GM20000 (cell line): ENCODE results near the gene GRXCR1.

ENCODE experiments used
- DNase-seq: peaks from one replicate; pipeline ENCODE4 v3.0.0; 2012; ENCODE audit warnings: low spot score
- TF ChIP-seq, protein P1 (sequence below): IDR thresholded peaks from 2 replicates; pipeline ENCODE4 v1.5.1; 2012; ENCODE audit warnings: mild to moderate bottlenecking, control low read depth; ENCODE audit errors: extremely low read depth, missing control alignments

The GRXCR1 gene

DNA sequence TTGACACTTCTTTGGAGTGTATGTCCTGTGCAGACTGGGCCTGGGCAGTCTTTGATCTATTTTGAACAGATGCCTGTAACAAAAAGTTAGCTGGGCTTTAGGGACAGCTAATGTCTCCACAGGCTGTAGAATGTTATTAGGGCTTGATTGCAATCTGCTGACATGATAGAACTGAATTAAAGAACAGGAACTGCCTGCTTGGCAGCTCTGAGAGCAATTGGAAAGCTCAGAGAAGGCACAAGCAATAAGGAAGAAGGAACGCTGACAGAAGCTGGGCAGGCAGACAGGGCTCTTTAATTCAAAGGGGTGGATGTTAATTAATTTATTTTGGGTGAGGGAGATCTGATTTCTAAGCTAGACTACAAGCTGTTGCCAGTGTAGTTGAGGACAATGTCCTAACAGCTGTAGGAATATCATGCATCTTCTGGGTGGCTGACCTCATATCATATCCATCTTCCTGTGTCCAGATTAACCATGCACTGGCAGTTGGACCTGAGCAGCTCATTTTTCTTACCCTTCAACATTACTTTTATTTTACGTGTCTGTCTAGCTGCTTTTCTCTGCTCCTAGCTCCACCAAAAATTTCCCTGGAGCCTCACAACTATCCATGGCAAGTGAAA is 20.7 kb upstream of the GRXCR1 start:
- TF ChIP-seq, protein P1, sequence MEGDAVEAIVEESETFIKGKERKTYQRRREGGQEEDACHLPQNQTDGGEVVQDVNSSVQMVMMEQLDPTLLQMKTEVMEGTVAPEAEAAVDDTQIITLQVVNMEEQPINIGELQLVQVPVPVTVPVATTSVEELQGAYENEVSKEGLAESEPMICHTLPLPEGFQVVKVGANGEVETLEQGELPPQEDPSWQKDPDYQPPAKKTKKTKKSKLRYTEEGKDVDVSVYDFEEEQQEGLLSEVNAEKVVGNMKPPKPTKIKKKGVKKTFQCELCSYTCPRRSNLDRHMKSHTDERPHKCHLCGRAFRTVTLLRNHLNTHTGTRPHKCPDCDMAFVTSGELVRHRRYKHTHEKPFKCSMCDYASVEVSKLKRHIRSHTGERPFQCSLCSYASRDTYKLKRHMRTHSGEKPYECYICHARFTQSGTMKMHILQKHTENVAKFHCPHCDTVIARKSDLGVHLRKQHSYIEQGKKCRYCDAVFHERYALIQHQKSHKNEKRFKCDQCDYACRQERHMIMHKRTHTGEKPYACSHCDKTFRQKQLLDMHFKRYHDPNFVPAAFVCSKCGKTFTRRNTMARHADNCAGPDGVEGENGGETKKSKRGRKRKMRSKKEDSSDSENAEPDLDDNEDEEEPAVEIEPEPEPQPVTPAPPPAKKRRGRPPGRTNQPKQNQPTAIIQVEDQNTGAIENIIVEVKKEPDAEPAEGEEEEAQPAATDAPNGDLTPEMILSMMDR, result no peak
- no peak for DNase-seq

DNA sequence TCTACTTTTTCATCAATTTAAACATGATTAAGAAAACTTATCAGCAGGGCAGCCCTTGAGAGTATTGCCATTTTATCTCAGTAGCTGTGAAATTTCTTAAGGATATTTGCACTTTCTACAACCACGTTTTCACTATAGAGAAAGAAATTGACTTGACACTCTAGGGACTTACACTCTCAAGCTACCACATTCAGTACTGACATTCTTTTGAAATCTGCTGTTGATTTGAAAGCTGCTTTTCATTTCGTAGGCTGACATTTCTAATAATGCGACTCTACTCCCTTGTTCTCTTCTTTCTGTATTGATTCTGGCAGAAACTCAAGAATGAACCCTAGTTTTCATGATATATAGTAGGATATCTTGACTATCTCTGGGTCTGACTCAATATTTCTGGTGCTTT is 13.7 kb upstream of the GRXCR1 start:
- TF ChIP-seq, protein P1, result no peak
- no peak for DNase-seq

DNA sequence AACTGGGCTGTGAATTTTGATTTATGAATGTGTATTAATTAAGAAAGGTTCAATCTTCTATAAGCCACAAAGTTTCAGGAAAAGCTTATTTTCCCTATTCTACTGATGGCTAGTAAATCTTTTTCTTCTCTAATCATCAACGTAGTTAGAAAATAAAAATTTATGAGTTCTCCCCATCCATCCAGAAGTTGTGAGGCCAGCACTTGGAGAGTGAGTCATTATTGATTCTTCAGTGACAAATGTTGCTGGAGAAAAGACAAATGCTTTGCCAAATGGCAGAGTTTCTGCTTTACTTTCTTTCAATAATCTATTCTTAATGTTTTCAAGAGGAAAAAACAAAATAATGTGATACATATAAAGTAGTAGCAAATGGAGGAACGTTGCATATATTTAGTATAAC is 11.3 kb upstream of the GRXCR1 start:
- DNase-seq, result no peak
- TF ChIP-seq, protein P1, result no peak

DNA sequence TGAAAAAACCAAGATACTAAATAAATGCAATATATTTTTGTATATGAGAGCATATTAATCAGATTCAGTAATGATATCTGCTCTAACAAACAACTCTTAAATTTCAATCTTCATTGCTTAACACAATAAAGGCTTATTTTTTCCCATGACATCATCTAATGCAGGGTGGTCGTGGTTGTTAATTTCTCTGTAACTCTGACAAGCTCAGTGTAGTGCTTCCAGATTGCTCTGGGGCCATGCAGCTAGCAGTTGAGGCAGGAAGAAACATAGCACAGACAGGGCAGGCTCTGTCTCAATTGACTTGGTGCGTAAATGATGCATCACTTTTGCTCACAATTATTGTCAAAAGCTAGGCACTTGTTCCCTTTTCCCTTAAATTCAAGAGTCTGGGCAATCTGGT is 869 bp upstream of the GRXCR1 start:
- TF ChIP-seq, protein P1, result no peak
- DNase-seq, result no peak

DNA sequence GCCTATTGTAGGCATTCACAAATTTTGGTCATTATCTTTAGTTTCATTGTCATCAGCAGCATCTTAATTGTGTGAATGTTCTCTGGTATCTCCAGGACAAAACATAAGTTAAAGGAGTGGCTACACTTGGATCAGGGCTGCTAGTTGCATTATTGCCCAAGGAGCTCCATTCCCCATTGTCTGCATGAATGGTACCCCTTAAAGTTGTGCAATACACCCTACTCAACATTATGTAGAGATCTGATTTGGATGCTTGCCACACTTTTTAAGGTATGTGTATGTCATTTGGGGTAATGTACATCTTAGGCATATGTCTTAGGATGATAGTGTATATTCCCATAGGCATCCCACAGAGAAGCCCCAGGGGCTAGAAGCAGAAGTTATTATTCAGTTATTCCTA is 2.9 kb downstream of the GRXCR1 start:
- TF ChIP-seq, protein P1, result no peak
- DNase-seq, result no peak

DNA sequence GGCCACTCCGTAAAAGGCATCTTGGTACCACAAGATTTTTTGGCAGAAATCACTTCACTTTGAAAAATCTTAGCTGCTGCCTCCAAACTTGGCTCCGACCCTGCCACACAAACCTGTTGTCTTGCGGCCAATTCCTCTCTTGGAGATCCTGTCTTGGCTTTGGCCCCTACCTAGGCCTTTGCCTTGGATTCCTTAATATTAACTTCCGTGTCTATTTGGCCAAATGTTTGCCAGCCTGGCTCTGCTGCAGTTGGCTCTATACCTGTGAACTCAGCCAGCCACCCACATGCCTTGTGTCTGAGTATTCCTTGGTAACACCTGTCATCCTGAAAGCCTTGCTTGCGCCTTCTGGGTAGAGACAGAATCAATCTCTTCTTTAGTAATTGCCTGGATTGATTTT is 12.5 kb downstream of the GRXCR1 start:
- DNase-seq, result no peak

DNA sequence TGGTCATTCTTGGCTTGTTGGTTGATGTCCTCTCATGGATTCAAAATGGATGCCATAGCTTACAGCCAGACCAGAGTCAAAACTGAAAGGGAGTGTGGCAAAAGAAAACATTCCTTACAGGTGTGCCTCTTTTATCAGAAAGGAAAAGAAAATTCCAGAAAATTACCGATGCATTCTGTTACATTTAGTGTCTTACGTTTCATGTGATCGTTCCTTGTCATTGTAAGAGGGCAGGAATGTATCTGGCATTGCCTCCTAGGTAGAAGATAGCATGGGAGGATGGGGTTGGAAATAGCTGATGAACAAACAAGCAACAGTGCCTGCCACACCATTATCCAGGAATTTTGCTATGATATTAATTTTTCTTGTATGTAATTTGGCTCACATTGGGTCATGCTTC is 13.1 kb downstream of the GRXCR1 start:
- TF ChIP-seq, protein P1, result no peak
- DNase-seq, result no peak

More for the DNA sequence above, 12.5 kb downstream of the GRXCR1 start:
- TF ChIP-seq, protein P1, result no peak
